ENCODE measurements around the gene HIVEP2.

- TF ChIP-seq POLR2A (IDR thresholded peaks at IDR 0.05): no peak
- no peak for TF ChIP-seq CTCF (IDR thresholded peaks at IDR 0.05)
Measured at GRCh38 chr6:142713959-142714358, 231.0 kb downstream of the HIVEP2 start.
